Stimulated activated memory B cell treated with anti-CD40 and anti-IgM and Interleukin-4, amounts not matched to agents 10 μg/mL and 1 μg/mL and 100 μg/mL, for 72 hours (primary cell): ENCODE measurements around the gene SLC30A9.

Experiments used
- ATAC-seq: fragments of 150-1000 bp; cut with Tn5 transposase; 2 replicates; pipeline ENCODE4 v1.10.0; 2021
- H3K27ac Mint-ChIP-seq: one replicate; pipeline ENCODE4 v1.8.0; 2022; ENCODE audit warnings: mild to moderate bottlenecking, mixed read lengths
- H3K27me3 Mint-ChIP-seq: one replicate; pipeline ENCODE4 v1.8.0; 2022; ENCODE audit warnings: mixed read lengths
- H3K36me3 Mint-ChIP-seq: one replicate; pipeline ENCODE4 v1.8.0; 2022; ENCODE audit warnings: mixed read lengths
- H3K4me1 Mint-ChIP-seq: one replicate; pipeline ENCODE4 v1.8.0; 2022; ENCODE audit warnings: mixed read lengths
- H3K4me3 Mint-ChIP-seq: one replicate; pipeline ENCODE4 v1.8.0; 2022; ENCODE audit warnings: mild to moderate bottlenecking, moderate library complexity, mixed read lengths
- H3K9me3 Mint-ChIP-seq: one replicate; pipeline ENCODE4 v1.8.0; 2022; ENCODE audit warnings: mixed read lengths

Gene SLC30A9

GRCh38 chr4:42074294-42074693 lies 84.0 kb downstream of the SLC30A9 start:
- no peak for ATAC-seq
- Mint-ChIP-seq H3K4me3 (no peak overlapping the region), H3K4me1 (no peaks in the 10 kb centered on the region), H3K9me3 (no peaks in the 10 kb centered on the region), H3K36me3 (peaks cover 48% of the 10 kb centered on the region), H3K27me3 (no peaks in the 10 kb centered on the region), H3K27ac (no peak overlapping the region)

- H3K27ac Mint-ChIP-seq = no peak overlapping the region
- H3K4me3 Mint-ChIP-seq = no peak overlapping the region
- no peaks in the 10 kb centered on the region for H3K4me1 Mint-ChIP-seq
- H3K36me3 Mint-ChIP-seq = peaks cover 37% of the 10 kb centered on the region
- peak; percentile 61 for ATAC-seq
- H3K27me3 Mint-ChIP-seq = no peaks in the 10 kb centered on the region
- no peaks in the 10 kb centered on the region for H3K9me3 Mint-ChIP-seq
Observed at GRCh38 chr4:42078184-42078801, 88.0 kb downstream of the SLC30A9 start.

GRCh38 chr4:42080306-42080705 lies 90.0 kb downstream of the SLC30A9 start:
- no peak overlapping the region for H3K27ac Mint-ChIP-seq
- H3K4me3 Mint-ChIP-seq = no peak overlapping the region
- no peak for ATAC-seq
- H3K4me1 Mint-ChIP-seq = no peaks in the 10 kb centered on the region
- no peaks in the 10 kb centered on the region for H3K27me3 Mint-ChIP-seq
- no peaks in the 10 kb centered on the region for H3K9me3 Mint-ChIP-seq
- peaks cover 34% of the 10 kb centered on the region for H3K36me3 Mint-ChIP-seq

GRCh38 chr4:42083816-42084215 lies 93.5 kb downstream of the SLC30A9 start:
- peaks cover 42% of the 10 kb centered on the region for H3K36me3 Mint-ChIP-seq

GRCh38 chr4:42088386-42088785 lies 98.1 kb downstream of the SLC30A9 start:
- Mint-ChIP-seq H3K27ac (no peak overlapping the region), H3K4me3 (no peak overlapping the region), H3K27me3 (no peaks in the 10 kb centered on the region), H3K36me3 (peaks cover 34% of the 10 kb centered on the region), H3K9me3 (no peaks in the 10 kb centered on the region), H3K4me1 (no peaks in the 10 kb centered on the region)
- no peak for ATAC-seq

More at GRCh38 chr4:42083816-42084215, 93.5 kb downstream of the SLC30A9 start:
- H3K4me1 Mint-ChIP-seq = no peaks in the 10 kb centered on the region
- no peak overlapping the region for H3K27ac Mint-ChIP-seq
- no peak for ATAC-seq
- no peaks in the 10 kb centered on the region for H3K9me3 Mint-ChIP-seq
- no peak overlapping the region for H3K4me3 Mint-ChIP-seq
- H3K27me3 Mint-ChIP-seq = no peaks in the 10 kb centered on the region

GRCh38 chr4:42101446-42101975 lies 111.2 kb downstream of the SLC30A9 start:
- H3K36me3 Mint-ChIP-seq = peaks cover 20% of the 10 kb centered on the region
- no peak overlapping the region for H3K27ac Mint-ChIP-seq
- H3K27me3 Mint-ChIP-seq = no peaks in the 10 kb centered on the region
- H3K4me1 Mint-ChIP-seq = no peaks in the 10 kb centered on the region
- ATAC-seq = no peak
- no peak overlapping the region for H3K4me3 Mint-ChIP-seq
- no peaks in the 10 kb centered on the region for H3K9me3 Mint-ChIP-seq

- Mint-ChIP-seq H3K27me3 (no peaks in the 10 kb centered on the region), H3K27ac (no peak overlapping the region)
Observed at GRCh38 chr4:42104521-42104920, 114.2 kb downstream of the SLC30A9 start.

GRCh38 chr4:42112846-42113245 lies 122.5 kb downstream of the SLC30A9 start:
- no peak for ATAC-seq
- no peak overlapping the region for H3K27ac Mint-ChIP-seq
- H3K9me3 Mint-ChIP-seq = peaks cover 5% of the 10 kb centered on the region
- peaks cover 40% of the 10 kb centered on the region for H3K36me3 Mint-ChIP-seq
- no peaks in the 10 kb centered on the region for H3K27me3 Mint-ChIP-seq
- no peaks in the 10 kb centered on the region for H3K4me1 Mint-ChIP-seq
- H3K4me3 Mint-ChIP-seq = no peak overlapping the region

More at GRCh38 chr4:42104521-42104920, 114.2 kb downstream of the SLC30A9 start:
- peaks cover 5% of the 10 kb centered on the region for H3K9me3 Mint-ChIP-seq
- H3K4me1 Mint-ChIP-seq = no peaks in the 10 kb centered on the region
- H3K4me3 Mint-ChIP-seq = no peak overlapping the region
- H3K36me3 Mint-ChIP-seq = peaks cover 27% of the 10 kb centered on the region
- no peak for ATAC-seq

GRCh38 chr4:42119886-42120285 lies 129.6 kb downstream of the SLC30A9 start:
- no peak for ATAC-seq
- Mint-ChIP-seq H3K4me3 (no peak overlapping the region), H3K27me3 (no peaks in the 10 kb centered on the region), H3K4me1 (no peaks in the 10 kb centered on the region), H3K36me3 (peaks cover 34% of the 10 kb centered on the region), H3K27ac (no peak overlapping the region), H3K9me3 (no peaks in the 10 kb centered on the region)

GRCh38 chr4:42122237-42122636 lies 131.9 kb downstream of the SLC30A9 start:
- Mint-ChIP-seq H3K4me3 (no peak overlapping the region), H3K36me3 (peaks cover 30% of the 10 kb centered on the region), H3K9me3 (no peaks in the 10 kb centered on the region), H3K27ac (no peak overlapping the region), H3K4me1 (no peaks in the 10 kb centered on the region), H3K27me3 (no peaks in the 10 kb centered on the region)
- no peak for ATAC-seq

- H3K4me3 Mint-ChIP-seq = no peak overlapping the region
- no peaks in the 10 kb centered on the region for H3K27me3 Mint-ChIP-seq
- no peak overlapping the region for H3K27ac Mint-ChIP-seq
- no peaks in the 10 kb centered on the region for H3K9me3 Mint-ChIP-seq
- H3K36me3 Mint-ChIP-seq = peaks cover 24% of the 10 kb centered on the region
- ATAC-seq = no peak
- H3K4me1 Mint-ChIP-seq = peaks cover 7% of the 10 kb centered on the region
Observed at GRCh38 chr4:42123071-42123644, 132.8 kb downstream of the SLC30A9 start.

GRCh38 chr4:42132099-42132498 lies 141.8 kb downstream of the SLC30A9 start:
- no peak overlapping the region for H3K27ac Mint-ChIP-seq
- no peaks in the 10 kb centered on the region for H3K9me3 Mint-ChIP-seq
- no peak for ATAC-seq
- H3K27me3 Mint-ChIP-seq = no peaks in the 10 kb centered on the region
- H3K4me3 Mint-ChIP-seq = no peak overlapping the region
- peaks cover 28% of the 10 kb centered on the region for H3K4me1 Mint-ChIP-seq
- H3K36me3 Mint-ChIP-seq = peaks cover 26% of the 10 kb centered on the region

- ATAC-seq = no peak
- peaks cover 35% of the 10 kb centered on the region for H3K36me3 Mint-ChIP-seq
- no peak overlapping the region for H3K4me3 Mint-ChIP-seq
- peaks cover 23% of the 10 kb centered on the region for H3K4me1 Mint-ChIP-seq
- H3K27ac Mint-ChIP-seq = no peak overlapping the region
- no peaks in the 10 kb centered on the region for H3K9me3 Mint-ChIP-seq
- H3K27me3 Mint-ChIP-seq = no peaks in the 10 kb centered on the region
Observed at GRCh38 chr4:42133006-42133405, 142.7 kb downstream of the SLC30A9 start.

- Mint-ChIP-seq H3K27me3 (no peaks in the 10 kb centered on the region), H3K4me1 (peaks cover 6% of the 10 kb centered on the region), H3K4me3 (no peak overlapping the region), H3K36me3 (peaks cover 31% of the 10 kb centered on the region), H3K27ac (no peak overlapping the region), H3K9me3 (no peaks in the 10 kb centered on the region)
- ATAC-seq = no peak
Observed at GRCh38 chr4:42136371-42136770, 146.0 kb downstream of the SLC30A9 start.
